Hepatocyte (in vitro differentiated cells): Measurements from ENCODE around the gene CHCHD6.

Experiments
- EZH2phosphoT487 ChIP-seq: fragments of 200-600 bp; sonication (generic); IDR thresholded peaks from one replicate; pipeline ENCODE4 v1.6.1; 2018; ENCODE audit warnings: antibody characterized with exemption, mild to moderate bottlenecking, low read depth, moderate library complexity; ENCODE audit not compliant: unreplicated experiment, severe bottlenecking
- TF ChIP-seq, protein P1 (sequence below): fragments of 200-600 bp; sonication (generic); IDR thresholded peaks from 2 replicates; pipeline ENCODE4 v1.5.1; 2016; ENCODE audit warnings: antibody characterized with exemption, mild to moderate bottlenecking; ENCODE audit not compliant: poor library complexity

DNA sequence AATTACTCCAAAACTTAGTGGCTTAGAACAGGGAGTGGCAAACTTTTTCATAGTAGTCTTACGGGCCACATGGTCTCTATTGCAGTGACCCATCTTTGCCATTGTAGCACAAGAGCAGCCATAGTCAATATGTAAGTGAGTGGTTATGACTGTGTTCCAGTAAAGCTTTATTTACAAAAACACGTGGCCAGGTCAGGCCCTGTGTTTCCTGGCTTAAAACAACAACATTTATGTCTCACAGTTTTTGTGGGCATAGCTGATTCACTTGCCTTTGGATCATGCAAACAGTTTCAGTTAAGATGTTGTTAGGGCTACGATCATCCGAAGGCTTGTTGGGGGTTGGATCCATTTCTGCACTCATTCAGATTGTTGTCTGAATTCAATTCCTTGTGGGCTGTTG, 103.8 kb downstream of the CHCHD6 start:
- TF ChIP-seq, protein P1, sequence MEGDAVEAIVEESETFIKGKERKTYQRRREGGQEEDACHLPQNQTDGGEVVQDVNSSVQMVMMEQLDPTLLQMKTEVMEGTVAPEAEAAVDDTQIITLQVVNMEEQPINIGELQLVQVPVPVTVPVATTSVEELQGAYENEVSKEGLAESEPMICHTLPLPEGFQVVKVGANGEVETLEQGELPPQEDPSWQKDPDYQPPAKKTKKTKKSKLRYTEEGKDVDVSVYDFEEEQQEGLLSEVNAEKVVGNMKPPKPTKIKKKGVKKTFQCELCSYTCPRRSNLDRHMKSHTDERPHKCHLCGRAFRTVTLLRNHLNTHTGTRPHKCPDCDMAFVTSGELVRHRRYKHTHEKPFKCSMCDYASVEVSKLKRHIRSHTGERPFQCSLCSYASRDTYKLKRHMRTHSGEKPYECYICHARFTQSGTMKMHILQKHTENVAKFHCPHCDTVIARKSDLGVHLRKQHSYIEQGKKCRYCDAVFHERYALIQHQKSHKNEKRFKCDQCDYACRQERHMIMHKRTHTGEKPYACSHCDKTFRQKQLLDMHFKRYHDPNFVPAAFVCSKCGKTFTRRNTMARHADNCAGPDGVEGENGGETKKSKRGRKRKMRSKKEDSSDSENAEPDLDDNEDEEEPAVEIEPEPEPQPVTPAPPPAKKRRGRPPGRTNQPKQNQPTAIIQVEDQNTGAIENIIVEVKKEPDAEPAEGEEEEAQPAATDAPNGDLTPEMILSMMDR: no peak
- TF ChIP-seq EZH2phosphoT487: no peak
